HG03439 (cell line): Measurements from ENCODE around the gene WDR86.

ENCODE experiments used
- ATAC-seq: cut with Tn5 transposase; IDR thresholded peaks from one replicate; pipeline ENCODE4 v1.9.1; 2021; ENCODE audit warnings: mild to moderate bottlenecking, moderate library complexity; ENCODE audit not compliant: unreplicated experiment

WDR86 gene

GRCh38 chr7:151381348-151382078, 28.3 kb downstream of the WDR86 start:
- no peak for ATAC-seq

- ATAC-seq, result no peak
Measured at GRCh38 chr7:151381098-151381347, 28.8 kb downstream of the WDR86 start.

- no peak for ATAC-seq
Measured at GRCh38 chr7:151380199-151381097, 29.4 kb downstream of the WDR86 start.

GRCh38 chr7:151379534-151380198, 30.2 kb downstream of the WDR86 start:
- no peak for ATAC-seq

GRCh38 chr7:151379193-151379520, 30.7 kb downstream of the WDR86 start:
- no peak for ATAC-seq

- no peak for ATAC-seq
Measured at GRCh38 chr7:151378496-151379192, 31.2 kb downstream of the WDR86 start.

- no peak for ATAC-seq
Measured at GRCh38 chr7:151378011-151378410, 31.8 kb downstream of the WDR86 start.

GRCh38 chr7:151377406-151377805, 32.4 kb downstream of the WDR86 start:
- ATAC-seq, result no peak

- no peak for ATAC-seq
Measured at GRCh38 chr7:151376218-151376902, 33.5 kb downstream of the WDR86 start.

GRCh38 chr7:151375530-151376217, 34.2 kb downstream of the WDR86 start:
- ATAC-seq, result no peak

GRCh38 chr7:151374726-151375125, 35.1 kb downstream of the WDR86 start:
- no peak for ATAC-seq

- no peak for ATAC-seq
Measured at GRCh38 chr7:151374139-151374538, 35.7 kb downstream of the WDR86 start.

- ATAC-seq, result no peak
Measured at GRCh38 chr7:151373599-151373998, 36.2 kb downstream of the WDR86 start.

- ATAC-seq, result no peak
Measured at GRCh38 chr7:151372612-151373265, 37.1 kb downstream of the WDR86 start.

- ATAC-seq, result no peak
Measured at GRCh38 chr7:151371266-151371665, 38.6 kb downstream of the WDR86 start.

GRCh38 chr7:151368136-151368571, 41.7 kb downstream of the WDR86 start:
- ATAC-seq, result peak; percentile 95

GRCh38 chr7:151367284-151367683, 42.6 kb downstream of the WDR86 start:
- ATAC-seq, result no peak

- no peak for ATAC-seq
Measured at GRCh38 chr7:151366880-151367222, 43.0 kb downstream of the WDR86 start.

- no peak for ATAC-seq
Measured at GRCh38 chr7:151366166-151366879, 43.5 kb downstream of the WDR86 start.
